NCI-H345 treated with DMSO at 0.1 percent for 48 hours (cell line): Measurements from ENCODE around the gene CCDC87.
"Not testable (repeated sequence)": the region's sequence is repeated elsewhere in the genome, so short reads cannot be mapped to it uniquely, and the experiment has no call there.

Experiments used
- DNase-seq: peaks from one replicate; lab custom pipeline; 2025; ENCODE audit not compliant: unreplicated experiment; lab: John Stamatoyannopoulos, UW

CCDC87 gene

GRCh38 chr11:66557733-66558326 lies 35.0 kb downstream of the CCDC87 start:
- DNase-seq = no peak

GRCh38 chr11:66556086-66556485 lies 36.8 kb downstream of the CCDC87 start:
- peak; percentile 9 for DNase-seq

DNA sequence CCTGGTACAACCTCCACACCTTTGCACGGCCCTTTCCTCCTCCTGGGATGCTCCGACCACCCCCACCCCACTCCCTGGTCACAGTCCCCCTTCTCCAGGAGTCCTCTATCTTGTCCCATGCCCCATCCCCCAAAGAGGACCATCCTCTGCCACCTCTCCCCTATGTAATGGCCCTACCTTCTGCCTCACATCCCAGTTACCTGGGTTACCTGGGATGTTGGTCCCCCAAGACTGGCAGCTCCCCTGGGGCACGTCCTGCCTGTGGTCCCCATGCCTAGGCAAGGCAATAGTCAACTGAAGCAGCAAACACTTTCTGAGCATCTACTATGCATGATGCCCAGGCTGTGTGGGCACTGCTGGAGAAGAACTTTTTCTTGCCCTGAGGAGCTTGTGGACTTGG lies 37.4 kb downstream of the CCDC87 start:
- no peak for DNase-seq

- no peak for DNase-seq
Measured at GRCh38 chr11:66554602-66555001, 38.3 kb downstream of the CCDC87 start.

DNA sequence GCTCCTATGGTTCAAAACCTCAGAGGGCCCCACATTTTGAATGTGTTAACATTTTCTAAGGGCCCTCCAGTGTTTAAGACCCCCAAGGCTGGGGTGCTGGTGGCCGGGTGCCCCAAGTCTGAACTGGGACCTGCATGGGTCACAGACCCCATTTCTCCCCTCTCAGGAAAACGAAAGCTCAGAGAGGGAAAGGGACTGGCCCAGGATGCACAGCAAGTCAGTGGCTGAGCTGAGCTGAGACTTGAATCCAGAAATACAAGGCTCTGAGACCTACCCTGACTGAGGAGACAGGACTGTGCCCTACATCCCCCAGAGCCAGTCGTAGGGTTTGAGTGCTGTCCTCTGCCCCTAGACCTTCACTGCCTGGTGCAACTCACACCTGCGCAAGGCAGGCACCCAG lies 42.0 kb downstream of the CCDC87 start:
- no peak for DNase-seq

DNA sequence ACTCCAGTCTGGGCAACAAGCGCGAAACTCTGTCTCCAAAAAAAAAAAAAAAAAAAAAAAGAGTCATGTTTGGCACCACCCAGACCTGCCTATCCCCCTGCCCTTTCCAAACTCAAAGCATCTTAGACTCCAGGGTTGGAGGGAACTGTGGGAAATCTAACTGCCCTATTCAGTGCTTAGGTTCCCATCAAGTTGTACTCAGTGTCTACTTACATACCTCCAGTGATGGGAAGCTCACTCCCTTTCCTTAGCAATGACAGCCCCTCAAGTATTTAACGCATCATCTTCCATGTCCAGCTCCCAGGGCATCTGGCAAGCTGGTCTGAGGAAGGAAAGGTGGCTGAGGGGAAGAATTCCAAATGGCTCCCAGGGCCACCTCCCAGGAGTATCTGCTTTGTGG lies 43.2 kb downstream of the CCDC87 start:
- no peak for DNase-seq

DNA sequence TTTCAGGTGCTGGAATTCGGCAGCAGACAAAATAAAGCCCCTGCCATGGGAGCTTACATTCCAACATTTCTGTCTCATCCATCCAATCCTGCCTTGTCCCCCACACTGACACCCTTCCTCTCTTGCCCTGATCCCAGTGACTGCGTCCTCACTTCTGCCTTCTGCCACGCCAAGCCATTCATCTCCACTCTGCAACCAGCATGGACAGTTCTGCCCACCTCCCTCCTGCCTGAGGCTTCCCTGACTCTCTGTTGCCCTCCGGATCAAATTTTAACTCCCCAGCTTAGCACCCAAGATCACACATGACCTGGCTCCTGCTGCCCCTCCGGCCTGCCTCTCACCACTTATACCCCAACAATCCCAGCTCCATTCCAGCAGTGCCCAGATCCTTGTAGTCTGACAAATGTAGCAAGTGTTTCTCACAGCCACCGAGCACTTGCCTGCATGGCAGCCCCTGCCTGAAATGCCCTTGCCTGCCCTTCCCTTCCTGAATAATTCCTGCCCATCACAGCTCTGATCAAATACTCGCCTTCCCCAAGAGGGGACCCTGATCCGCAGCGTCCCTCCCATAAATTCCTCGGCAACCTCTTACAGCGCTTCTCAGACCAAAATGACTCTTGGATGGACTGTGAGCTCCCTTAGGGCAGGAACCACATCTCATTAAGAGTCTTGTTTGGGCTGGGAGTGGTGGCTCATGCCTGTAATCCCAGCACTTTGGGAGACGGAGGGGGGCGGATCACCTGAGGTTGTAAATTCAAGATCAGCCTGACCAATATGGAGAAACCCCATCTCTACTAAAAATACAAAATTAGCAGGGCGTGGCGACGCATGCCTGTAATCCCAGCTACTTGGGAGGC lies 43.9 kb downstream of the CCDC87 start:
- no peak for DNase-seq

GRCh38 chr11:66548041-66548440 lies 44.8 kb downstream of the CCDC87 start:
- DNase-seq = no peak

DNA sequence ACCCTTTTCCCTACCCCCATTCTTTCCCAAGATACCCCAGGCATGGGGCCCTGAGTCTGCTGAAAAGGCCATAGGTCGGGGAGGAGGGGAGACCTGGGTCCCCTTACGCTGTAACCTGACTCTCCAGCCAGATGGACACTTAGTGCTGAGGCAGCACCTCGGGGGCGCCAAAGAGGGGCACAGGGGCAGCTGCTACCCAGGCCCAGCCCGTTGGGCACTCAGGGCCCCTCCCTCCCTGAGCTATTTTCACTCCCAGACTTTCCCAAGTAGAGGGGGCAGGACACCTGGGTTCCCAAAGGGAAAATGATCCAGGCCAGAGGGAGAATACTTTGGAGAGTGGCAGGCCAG lies 45.2 kb downstream of the CCDC87 start:
- DNase-seq = no peak

DNA sequence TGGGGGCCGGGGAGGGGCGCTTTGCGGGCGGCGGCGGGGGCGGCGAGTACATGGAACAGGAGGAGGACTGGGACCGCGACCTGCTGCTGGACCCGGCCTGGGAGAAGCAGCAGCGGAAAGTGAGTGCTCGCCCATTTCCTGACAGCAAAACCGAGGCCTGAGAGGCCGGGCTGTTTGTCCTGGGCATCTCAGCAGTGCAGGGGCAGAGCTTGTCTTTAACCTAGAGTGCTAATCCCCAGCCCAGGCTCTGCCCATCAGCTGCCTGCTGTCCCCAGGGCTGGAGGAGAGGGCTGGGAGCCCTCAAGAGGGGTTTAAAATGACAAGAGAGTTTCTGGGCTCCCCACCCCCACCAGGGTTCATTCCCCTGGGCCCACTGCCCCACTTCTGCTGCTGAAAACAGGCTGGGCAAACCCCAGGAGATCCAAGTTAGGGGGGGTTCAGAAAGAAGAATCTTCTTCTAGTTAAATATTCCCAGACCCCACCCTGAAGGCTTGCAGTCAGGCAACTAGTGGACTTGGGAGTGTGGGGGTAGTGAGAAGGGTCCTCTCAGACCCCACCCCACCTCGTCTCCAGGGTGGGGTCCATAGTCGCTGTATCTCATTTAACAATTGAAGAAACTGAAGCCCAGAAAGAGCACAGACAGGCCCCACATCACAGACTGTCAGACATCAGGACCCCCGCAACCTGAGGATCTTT lies 45.7 kb downstream of the CCDC87 start:
- DNase-seq = no peak

- no peak for DNase-seq
Measured at GRCh38 chr11:66546368-66546965, 46.4 kb downstream of the CCDC87 start, which contains the start of gene ACTN3. Gene ACTN3, plus strand, starts transcription at chr11:66546903. Its CDS starts 35 bp downstream, at chr11:66546938.

DNA sequence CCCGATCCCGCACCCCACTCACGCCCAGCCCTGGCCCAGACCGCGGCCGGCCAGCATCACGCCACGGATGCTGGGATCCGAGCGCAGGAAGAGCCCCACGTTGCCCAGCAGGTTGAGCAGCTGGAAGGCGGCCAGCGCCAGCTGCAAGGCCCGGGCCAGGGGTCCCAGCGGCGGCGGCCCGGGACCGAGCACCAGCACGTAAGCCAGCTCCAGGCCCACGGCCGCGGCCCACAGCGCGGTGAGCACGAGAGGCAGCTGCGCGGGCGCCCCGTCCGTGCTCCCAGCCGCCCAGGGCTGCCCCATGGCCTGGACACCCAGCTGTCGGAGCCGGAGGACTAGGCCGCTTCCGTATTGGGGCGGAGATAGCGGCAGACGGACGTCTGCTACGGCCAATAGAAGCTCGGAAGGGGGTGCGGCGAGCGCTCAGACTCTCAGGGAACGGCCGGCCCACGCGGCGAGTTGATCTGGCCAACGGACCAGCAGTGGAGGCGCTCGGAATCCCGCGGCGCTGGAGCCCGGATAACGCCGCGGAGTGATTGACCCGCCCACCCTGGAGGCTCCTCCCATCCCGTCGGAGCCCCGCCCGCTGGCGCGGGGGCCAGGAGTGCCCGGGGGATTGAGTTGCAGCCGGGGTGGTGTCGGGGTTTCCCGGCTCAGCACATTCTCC lies 47.0 kb downstream of the CCDC87 start, which contains the start of gene ZDHHC24:
ZDHHC24 (minus strand) TSS at position 348 of the 667 bp plus-strand sequence; CDS start at position 303, 45 bp downstream.
- peak; percentile 76 for DNase-seq

GRCh38 chr11:66544952-66545351 lies 47.9 kb downstream of the CCDC87 start:
- not testable (repeated sequence) for DNase-seq

GRCh38 chr11:66543263-66544107 lies 49.4 kb downstream of the CCDC87 start:
- DNase-seq = no peak

DNA sequence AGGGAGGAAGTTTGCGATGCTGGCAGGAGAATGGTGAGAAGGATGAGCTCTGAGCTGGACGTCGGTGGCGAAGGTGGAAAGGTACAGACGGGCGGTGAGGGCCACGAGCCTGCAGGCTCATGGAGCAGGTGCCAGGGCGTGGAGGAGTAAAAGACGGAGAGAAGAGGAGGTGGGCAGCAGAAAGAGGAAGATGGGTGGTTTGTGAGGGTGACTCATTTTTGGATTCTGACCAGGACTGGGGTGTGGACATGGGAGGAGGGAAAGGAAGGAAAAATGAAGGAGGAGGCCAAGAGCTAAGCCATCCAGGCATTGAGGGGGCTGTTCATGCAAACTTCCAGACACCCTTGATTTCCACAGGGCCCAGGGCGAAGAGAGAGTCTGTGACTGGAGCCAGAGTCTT lies 50.5 kb downstream of the CCDC87 start:
- DNase-seq = no peak

GRCh38 chr11:66541892-66542291 lies 51.0 kb downstream of the CCDC87 start:
- DNase-seq = no peak

DNA sequence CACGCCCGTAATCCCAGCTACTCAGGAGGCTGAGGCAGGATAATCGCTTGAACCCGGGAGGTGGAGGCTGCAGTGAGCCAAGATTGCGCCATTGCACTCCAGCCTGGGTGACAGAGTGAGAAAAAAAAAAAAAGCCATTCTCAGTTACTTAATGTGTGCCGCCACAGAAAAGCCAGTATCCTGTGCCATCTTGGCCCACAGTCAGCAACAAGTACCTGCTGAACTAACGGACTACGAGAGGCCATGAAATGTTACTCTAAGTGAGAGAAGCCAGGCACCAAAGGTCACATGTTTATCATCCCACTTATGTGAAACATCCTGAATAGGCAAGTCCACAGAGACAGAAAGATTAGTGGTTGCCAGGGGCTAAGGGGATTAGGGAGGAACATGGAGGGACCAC lies 52.3 kb downstream of the CCDC87 start:
- not testable (repeated sequence) for DNase-seq
